Ecto neural progenitor cell (in vitro differentiated cells): Measurements from ENCODE around the gene DIO3.
"Not testable (repeated sequence)": the region's sequence is repeated elsewhere in the genome, so short reads cannot be mapped to it uniquely, and the experiment has no call there.

Experiments used
- DNase-seq: peaks from one replicate; pipeline ENCODE4 v3.0.0-alpha.2; 2018; ENCODE audit warnings: low spot score

The DIO3 gene

GRCh38 chr14:101559624-101560533 is 1.4 kb upstream of the DIO3 start:
- DNase-seq, result peak; percentile 73

DNA sequence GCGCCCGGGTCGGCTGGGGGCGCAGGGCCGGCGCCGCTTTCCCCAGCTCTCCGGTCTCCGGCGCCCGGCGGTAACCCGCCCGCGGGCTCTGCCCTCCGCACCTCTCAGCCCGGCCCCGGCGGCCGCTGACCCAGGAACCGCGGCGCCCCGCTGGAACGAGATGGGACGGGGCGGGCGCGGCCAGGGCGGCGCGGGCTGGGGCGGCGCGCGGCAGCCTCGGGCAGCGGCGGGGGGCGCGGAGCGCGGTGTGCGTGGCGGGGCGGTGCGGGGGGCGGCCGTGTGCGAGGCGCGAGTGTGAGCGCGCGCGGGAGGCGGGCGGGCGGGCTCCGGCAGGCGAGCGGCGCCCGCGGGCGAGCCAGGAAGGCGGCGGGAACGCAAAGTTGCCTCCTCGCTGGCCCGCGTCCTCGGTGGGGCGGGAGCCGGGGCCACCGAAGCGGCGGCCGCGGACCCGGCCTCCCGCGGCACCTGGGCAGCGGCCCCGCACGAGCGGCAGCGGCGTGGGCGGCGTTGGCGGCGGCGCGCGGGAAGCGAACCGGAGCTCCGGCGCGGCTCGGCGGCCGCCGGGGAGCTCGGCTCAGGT is 671 bp upstream of the DIO3 start:
- no peak for DNase-seq

DNA sequence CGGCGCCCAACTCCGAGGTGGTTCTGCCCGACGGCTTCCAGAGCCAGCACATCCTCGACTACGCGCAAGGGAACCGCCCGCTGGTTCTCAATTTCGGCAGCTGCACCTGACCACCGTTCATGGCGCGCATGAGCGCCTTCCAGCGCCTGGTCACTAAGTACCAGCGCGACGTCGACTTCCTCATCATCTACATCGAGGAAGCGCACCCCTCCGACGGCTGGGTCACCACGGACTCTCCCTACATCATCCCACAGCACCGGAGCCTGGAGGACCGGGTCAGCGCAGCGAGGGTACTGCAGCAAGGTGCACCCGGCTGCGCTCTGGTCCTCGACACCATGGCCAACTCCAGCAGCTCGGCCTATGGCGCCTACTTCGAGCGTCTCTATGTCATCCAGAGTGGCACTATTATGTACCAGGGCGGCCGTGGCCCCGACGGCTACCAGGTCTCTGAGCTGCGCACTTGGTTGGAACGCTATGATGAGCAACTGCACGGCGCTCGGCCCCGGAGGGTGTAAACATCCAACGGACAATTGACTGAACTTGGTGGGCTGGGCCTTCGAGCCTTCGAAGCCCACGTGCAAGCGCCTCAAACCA is 699 bp downstream of the DIO3 start:
- DNase-seq, result no peak

- DNase-seq, result no peak
Observed at GRCh38 chr14:101562659-101563351, 1.5 kb downstream of the DIO3 start.

- no peak for DNase-seq
Observed at GRCh38 chr14:101563352-101563653, 2.0 kb downstream of the DIO3 start.

DNA sequence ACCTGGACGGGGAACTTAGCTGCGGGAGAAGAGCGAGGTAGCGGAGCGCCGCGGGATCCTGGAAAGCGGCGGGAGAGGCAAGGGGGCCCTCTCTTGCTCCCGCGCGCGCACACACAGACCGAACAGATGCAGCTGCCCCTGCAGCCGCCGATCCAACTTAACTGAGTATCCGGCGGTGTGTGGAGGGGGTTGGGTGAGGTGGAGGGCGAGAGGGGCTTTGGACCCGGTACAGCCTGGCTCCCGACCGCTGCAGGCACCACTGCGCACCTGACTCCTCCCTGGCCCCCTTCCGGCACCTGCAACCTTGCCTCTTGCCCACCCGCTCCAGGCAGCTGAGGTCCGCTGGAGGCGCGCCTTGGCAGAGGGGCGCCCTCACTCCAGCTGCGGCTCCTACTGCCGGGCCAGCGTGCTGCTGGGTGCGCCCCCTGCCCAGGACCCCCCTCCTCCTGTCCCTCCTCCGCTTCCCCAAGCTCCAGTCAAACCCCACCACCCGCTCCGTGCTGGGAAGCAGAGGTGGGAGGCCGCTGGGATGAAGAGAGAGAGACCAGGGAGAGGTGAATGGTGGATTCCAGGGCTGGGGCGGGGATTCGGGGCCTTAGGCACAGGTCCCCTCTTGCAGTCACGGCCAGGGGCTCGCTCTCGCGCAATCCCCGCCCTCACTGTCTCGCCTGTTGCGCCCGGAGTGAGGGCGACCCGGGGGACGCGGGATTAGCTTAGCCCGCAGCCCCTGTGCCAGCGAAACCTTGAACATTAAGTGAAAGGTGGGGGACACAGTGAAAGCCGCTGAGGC is 2.6 kb downstream of the DIO3 start:
- DNase-seq, result peak; percentile 64

DNA sequence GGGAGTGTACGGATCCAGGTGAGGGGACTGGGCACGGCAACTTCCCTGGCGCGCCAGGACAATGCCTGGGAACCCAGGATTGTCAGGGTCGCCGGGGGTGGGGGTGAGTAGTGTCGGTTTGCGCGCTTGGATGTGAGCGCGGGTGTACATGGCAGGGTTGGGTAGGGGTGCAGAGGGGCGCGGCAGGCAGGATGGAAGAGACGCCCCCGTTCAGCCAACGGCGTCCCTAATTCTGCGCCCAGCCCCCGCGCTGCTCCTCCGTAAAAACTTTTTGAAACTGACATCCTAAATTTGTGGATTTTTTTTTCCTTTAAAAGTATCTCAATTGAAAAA is 3.1 kb downstream of the DIO3 start:
- no peak for DNase-seq

DNA sequence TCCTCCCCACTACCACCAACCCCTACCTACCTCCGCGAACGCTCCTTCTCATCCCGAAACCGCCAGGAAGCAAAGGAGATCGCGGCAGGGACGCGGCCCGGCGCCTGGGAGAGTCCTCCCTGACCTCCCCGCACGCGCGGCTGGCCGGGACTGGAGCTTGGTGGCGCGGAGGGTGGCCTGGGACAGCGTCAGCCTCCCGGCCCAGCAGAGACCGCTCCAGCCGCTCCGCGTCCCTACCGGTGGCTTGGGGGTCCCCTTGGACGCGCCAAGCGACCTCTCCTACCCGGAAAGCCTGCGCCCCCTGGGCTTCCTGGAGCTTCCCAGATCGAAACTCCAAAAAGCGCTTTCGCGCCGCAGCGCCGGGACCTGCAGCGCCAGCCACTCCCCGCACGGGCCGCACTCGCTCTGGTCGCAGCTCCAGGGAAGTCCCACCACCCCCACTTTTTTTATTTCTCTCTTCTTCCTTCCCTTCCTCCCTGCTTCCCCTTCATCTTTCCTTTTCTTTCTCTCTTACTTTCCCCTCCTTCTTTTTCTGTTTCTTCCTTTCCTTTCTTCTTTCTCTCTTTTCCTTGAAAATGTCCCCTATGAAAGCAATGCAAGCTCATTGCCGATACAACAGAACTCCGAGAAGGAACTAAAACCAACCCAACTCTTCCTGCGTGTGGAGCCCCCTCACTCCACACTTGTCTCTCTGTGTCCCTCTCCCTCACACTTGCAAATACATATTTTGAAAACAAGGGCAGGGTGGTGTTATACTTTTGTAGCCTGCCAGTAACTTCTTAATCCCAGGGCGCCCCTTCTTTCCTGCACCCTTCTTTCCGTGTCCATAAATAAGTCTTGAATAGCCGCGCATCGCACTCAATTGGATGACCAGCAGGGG is 3.8 kb downstream of the DIO3 start:
- DNase-seq, result peak; percentile 69

DNA sequence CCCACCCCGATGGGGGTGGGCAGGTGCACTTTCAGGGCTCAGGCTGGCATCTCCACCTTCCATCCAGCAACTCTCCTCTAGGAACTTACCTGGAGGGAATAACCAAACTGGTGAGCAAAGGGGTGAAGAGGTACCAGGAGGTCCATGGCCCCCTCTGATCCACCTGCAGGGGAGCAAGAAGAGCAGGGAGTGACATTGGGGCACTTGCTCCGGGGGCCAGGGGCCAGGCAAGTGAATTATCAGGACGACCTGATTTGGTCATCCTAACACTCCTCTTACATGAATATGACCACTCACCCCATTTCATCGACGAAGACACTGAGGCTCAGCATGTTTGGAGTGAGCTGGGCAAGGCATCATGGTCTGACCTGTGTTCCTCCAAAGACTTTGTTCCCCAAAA is 6.0 kb downstream of the DIO3 start:
- DNase-seq, result no peak

- no peak for DNase-seq
Observed at GRCh38 chr14:101571004-101571403, 9.7 kb downstream of the DIO3 start.

- not testable (repeated sequence) for DNase-seq
Observed at GRCh38 chr14:101572526-101572925, 11.2 kb downstream of the DIO3 start.

DNA sequence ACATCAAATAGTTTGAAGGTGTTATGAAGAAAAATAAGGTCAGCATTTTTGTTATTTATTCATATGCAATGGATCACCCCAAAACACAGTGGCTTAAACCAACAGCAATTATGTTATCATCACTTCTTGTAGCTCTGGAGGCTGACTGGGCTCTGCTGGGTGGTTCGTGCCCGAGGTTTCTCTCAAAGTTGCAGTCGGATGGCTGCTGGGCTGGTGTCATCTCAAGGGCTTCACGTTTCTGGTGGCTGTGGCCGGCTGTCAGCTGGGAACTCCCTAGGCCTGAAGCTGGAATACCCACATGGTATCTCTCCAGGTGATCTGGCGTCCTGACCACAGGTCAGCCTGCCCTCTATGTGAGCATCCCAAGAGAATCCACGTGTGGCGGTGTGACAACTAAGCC is 12.0 kb downstream of the DIO3 start:
- no peak for DNase-seq

DNA sequence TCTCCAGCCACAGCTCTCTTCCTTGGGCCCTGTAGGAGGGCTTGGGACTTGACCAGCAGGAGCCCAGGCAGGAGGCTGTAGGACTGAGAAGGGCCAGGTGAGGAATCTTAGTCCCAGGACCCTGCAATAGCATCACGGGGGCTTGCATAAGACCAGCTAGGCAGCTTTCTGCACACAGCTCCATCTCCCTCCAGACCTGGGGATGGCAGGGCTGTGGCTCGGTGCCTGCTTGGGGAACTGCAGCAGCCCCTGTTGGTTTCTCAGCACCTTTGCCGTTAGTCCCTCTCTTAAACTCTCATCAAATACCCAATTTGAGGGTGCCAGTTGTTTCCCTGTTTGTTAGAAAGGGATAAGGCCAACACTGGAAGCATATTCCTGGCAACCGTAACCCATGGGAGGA is 14.3 kb downstream of the DIO3 start:
- no peak for DNase-seq

DNA sequence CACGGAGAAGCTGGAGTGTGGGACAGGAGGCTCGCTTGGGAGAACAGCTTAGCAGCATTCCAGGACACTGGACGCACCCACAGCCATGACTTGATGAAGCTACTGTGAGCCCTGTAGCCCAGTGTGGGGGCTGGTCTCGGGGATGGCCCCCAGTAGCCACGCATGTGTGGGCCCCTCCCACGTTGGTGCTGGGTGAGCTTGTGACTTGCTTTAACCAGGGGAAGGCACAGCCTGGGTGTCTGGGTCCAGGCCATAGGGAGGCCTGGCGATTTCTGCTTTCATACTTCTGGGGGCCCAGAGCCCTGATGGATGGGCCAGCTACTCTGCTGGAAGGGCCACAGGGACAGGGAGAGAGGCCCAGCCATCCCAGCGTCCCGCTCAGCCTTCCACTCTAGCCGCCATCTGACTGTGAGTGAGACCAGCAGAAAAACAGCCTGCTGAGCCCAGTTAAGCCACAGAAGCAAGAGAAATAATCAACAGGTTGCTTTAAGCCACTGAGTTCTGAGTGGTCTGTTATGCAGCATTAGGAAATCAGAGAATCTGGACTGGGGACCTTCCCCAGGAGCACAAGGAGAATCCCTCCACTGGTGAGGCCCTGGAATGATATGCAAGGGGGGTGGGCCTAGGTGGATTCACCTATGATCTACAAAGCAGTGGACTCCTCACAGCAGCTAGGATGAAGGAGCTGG is 16.1 kb downstream of the DIO3 start:
- no peak for DNase-seq

GRCh38 chr14:101578489-101578888 is 17.2 kb downstream of the DIO3 start:
- no peak for DNase-seq

- no peak for DNase-seq
Observed at GRCh38 chr14:101579372-101580080, 18.2 kb downstream of the DIO3 start.

- DNase-seq, result no peak
Observed at GRCh38 chr14:101581806-101582205, 20.5 kb downstream of the DIO3 start.

GRCh38 chr14:101582294-101582693 is 21.0 kb downstream of the DIO3 start:
- no peak for DNase-seq

DNA sequence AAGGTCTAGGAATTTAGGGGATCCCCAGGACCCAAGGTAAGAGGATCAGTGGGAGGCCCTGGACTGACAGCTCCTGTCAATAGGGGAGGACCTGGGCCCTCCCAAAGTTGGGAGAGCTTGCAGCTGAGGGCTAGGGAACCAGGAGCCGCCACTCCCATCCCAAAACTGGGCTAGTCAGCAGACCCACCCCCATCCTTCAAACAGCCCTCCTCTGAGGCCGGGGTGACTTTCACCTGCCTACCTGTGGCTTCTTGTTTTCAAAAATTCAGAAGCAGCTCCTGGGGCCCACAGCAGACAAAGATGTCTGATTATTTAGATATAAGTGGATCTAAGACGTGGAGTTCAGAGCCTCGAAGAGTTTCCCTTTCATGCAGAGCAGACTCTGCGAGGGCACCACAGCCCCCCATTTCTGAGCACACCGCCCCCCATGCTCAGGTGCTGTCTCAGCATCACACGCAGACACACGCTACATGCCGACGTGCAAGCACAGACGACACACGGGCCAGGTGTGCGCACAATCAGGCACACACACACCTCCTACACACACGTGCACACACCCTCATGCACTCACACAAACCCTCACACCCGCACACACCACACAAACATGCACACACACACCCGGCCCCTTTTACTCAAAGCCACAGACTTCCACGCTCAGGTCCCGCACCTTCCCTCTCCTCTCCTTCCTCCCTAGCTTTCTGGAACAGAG is 21.9 kb downstream of the DIO3 start:
- DNase-seq, result no peak
